Activated naive CD4-positive, alpha-beta T cell (primary cell): ENCODE data around the gene TMBIM4.
A peak's percentile ranks its signal among the peaks of the same experiment; 100 is the strongest.
"Not testable (repeated sequence)": the region's sequence is repeated elsewhere in the genome, so short reads cannot be mapped to it uniquely, and the experiment has no call there.

Experiments used
- DNase-seq, 4 experiments: peaks; one replicate each; lab custom pipeline; 2025; lab: John Stamatoyannopoulos, UW

The TMBIM4 gene, protein sequence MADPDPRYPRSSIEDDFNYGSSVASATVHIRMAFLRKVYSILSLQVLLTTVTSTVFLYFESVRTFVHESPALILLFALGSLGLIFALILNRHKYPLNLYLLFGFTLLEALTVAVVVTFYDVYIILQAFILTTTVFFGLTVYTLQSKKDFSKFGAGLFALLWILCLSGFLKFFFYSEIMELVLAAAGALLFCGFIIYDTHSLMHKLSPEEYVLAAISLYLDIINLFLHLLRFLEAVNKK

DNA sequence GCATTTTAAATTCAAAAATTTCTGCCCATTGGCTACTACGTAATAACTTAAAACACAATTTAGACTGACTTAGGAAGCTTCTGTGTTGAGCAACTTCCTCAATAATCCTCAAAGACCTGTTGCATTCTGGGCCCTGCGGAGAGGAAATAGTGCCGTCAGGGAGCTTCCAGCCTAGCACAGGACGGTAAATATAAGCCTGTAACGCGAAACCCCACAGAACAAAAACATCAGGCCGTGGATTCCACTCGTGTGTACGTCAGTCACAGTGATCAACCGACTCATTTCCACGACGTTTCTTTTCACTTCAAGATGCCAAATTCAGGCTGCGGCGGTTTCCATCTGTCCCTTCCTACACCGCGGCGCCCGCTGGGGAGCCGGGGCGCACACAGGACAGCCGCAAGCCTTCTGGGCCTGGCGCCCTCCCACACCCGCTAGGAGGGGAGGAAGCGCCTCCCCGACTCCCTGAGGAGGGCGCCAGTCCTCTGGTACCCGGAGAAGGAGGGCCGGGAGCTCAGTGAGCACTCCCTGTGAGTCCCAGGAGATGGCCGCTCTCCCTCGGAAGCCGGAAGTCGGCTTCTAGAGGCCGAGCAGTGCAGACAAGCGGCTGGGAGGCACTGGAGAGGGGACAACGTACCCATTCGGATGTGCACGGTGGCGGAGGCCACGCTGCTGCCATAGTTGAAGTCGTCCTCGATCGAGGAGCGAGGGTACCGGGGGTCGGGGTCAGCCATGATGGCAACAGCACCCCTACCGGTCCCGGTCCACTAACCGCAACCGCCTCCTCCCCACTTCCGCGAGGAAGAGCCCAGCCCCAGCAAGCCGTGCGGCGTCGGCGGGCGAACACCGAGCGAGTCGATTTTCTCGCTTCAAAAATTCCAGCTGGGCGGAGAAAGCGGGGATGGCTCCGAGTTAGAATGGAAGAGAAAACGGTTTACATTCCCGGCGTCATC lies at the start of gene TMBIM4:
Gene TMBIM4 (minus strand): TSS at position 776 of the 950 bp plus-strand sequence. CDS start 45 bp downstream, at position 731.
- peak; percentile 55 to 72 (median 68) for DNase-seq

DNA sequence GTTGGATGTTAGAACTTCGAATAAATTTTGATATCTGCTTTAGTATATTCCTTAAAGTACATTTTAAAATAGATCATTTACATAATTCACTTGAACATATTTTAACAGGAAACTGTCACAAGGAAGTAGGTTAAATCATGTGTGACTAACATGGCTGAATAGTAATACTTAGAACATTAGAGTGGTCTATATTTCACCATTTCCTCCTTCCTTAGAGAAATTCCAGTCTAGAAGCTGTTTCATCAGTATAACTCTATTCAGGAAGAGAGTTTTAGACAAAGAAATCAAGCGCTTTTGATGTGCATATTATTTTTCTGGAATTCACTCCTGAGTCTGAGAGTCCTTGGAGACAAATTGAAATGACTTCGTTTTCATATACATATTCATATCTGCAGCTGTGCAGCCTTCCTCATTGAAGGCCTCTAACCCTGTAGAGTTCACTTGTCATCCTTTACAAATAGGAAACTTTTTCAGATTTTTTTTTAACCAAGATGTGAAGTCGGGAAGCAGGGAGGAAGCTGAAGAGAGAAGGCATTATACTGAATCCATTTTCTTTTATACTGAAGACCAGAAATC lies 47.6 kb upstream of the TMBIM4 start:
- no peak for DNase-seq

DNA sequence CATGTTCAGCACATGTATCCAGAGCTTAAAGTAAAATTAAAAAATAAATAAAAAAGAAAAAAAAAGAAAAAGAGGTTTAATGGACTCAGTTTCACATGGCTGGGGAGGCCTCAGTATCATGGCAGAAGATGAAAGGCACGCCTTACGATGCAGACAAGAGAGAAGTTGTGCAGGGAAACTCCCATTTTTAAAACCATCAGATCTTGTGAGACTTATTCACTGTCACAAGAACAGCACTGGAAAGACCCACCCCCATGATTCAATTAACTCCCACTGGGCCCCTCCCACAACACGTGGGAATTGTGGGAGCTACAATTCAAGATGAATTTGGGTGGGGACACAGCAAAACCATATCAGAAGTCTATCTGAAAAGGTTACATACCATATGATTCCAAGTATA lies 43.2 kb upstream of the TMBIM4 start:
- not testable (repeated sequence) for DNase-seq

DNA sequence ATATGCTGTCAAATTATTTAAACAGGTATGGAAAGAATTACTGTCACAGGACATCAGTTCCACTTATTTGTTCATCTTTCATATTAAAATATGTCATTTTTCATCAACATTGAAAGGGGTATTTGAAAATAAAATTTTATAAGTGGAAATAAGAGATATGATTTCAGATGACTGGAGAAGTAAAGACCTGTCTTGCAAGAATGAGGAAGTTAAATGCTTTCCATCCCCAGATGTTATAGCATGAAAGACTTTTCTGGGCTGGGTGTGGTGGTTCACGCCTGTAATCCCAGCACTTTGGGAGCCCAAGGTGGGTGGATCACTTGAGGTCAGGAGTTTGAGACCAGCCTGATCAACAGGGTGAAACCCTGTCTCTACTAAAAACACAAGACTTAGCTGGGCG lies 41.8 kb upstream of the TMBIM4 start:
- not testable (repeated sequence) for DNase-seq

DNA sequence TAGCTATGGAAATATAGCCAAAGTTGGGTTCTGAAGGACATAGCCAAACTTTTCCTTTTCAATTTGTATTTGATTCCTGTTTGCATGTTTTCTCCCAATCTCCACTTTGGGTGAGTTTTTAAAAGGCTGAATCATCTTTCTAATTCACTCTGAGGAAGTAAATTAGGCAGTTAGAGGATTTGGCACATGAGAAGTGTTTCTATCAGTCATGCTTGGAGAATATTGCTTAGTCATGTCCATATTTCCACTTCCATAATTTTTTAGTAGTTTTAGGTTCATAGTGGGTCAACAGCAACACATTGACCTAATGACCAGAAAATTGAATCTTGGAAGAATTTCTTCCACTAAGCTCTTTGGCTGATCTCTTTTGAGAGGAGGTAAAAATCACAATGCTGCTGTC lies 41.0 kb upstream of the TMBIM4 start:
- no peak for DNase-seq

- no peak for DNase-seq
Measured at GRCh38 chr12:66206141-66206540, 36.3 kb upstream of the TMBIM4 start.

GRCh38 chr12:66203820-66204219 lies 34.0 kb upstream of the TMBIM4 start:
- no peak for DNase-seq

DNA sequence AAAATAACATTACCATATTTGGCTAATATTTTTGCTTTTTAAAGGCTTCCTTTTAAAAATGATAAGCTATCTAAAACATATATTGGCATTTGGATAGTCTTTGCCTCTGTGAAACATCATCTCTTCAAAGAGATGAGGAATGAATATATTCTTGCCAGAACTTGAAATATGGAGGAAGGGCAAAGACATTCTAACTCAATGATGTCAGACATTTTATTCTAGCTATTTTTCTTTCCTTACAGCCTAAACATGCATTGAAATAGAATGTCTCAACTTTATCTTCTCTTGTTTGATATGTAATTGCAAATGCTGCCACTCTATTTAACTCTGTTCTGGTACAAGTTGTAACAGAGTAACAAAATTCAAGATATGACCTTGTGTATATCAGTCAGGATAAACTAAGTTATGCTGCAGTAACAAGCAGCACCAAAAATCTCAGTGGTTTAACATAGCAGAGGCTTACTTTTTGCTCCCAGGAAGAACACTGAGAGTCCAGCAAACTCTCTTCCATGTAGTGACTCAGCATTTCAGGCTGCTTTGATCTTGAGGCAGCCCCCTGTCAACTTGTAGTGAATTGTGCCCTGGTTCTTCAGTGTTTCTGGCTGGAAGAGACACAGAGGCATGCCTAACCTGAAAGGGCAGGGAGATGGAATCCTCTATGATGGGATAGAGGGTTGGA lies 30.2 kb upstream of the TMBIM4 start:
- no peak for DNase-seq

DNA sequence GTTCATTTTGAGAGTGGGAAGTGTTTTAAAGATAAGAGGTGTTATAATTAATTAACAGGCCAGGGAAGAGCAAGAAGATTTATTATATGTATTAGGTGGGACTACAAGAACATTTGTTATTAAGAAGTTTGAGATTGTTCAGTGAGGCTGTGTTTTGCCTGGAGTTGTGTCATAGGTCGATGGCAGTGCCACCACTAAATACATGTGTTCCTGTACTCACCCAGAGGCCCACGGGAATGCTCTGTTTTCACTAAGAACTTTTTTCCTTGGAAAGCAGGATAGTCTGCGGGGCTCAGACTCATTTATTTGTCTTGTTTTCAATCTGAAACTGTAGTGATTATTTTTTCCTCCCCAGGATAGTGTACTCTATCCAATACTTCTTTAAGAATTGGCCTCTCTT lies 29.3 kb upstream of the TMBIM4 start:
- DNase-seq: no peak

DNA sequence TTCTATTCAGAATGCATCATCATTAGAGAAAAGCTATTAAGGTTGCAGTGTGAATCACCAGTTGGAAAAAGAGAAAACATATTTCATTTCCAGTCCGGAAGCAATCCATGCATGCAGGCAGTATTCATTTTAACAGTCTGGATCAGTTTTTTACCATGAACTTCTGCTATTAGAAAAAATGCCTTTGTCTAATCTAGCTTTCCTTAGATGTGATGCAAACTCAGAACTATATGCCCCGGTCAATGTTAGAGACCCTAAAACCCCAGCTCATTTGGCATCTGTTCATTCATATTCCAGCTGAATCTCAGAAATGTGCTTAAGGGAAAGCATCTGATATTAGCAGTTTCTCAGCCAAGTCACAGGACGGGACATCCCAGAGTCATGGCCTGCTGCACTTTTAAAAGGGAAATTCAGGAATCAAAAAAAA lies 27.7 kb upstream of the TMBIM4 start:
- no peak for DNase-seq

- no peak for DNase-seq
Measured at GRCh38 chr12:66196806-66197205, 27.0 kb upstream of the TMBIM4 start.

DNA sequence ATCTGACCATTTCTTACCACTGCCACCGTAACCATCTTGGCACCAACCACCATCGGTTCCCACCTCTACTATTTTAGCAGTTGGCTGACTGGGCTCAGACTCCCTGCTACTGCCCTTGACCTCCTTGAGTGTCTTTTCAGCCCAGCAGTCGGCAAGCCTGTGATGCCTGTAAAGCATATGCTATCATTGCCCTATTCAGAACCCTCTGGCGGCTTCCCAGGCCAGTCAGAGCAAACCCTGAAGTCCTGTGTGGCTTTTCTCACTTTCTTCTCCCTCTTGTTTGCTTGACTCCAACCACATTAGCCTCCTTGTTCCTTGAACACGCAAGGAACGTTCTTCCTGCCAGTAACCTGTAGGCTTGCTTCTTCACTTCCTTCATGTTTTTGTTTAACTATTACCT lies 25.4 kb upstream of the TMBIM4 start:
- DNase-seq: no peak

DNA sequence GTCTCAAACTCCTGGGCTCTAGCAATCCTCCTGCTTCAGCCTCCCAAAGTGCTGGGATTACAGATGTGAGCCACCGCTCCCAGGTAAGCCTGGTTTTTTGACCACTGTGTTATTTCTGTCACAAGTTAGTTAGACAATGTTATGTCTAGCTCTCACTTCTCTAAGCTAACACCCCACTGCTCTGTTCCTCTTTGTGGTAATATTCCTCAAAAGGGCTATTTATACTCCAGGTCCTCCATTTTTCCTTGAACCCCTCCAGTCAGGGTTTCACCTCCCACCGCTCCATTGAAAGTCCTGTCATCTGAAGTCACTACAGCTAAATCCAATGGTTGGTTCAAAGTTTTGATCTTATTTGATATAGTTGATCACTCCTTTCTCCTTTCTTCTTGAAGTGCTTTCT lies 24.3 kb upstream of the TMBIM4 start:
- DNase-seq: no peak

GRCh38 chr12:66191547-66192126 lies 21.8 kb upstream of the TMBIM4 start:
- no peak for DNase-seq

- DNase-seq: no peak
Measured at GRCh38 chr12:66190519-66191370, 20.9 kb upstream of the TMBIM4 start.

DNA sequence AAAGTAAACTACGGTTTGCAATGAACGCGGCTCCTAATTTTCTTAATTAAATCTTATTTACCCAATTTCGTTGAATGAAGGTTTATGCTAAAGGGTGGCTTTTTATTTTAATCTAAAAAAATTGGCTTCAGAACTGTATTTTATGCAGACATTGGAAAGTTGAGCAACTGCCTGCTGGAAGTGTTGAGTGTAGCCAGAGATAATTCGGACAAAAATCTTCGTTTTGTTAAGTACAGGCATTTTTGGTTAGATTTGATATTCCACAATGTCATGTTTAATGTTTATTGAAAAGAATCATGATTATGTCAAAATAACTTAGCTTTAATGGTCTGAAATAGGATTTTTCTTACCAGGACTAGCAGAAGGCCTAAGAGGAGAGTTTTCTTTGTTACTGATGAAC lies 20.1 kb upstream of the TMBIM4 start:
- DNase-seq: no peak

DNA sequence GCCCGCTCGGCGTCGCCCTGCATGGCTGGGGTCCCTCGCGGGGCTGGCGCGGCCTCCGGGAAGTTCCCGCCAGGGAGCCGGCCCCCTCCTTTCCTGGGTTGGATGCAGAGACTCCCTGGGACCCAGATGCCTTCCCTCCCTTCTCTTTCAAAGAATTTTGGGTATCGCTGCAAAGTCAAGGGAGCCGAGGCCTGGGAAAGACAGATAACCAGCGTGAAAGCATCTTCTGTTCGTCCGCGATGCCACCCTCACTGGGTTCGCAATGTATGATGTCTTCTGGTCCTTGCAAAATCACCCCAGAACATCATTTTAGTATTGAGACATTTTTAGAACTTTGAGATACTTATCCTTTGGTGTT lies 19.7 kb upstream of the TMBIM4 start:
- DNase-seq: no peak

GRCh38 chr12:66188584-66189485 lies 19.0 kb upstream of the TMBIM4 start, which contains the start of gene IRAK3:
IRAK3 (plus strand) TSS chr12:66189214; CDS start chr12:66189300, 86 bp downstream.
- peak in 2 of 4 experiments; percentile 9 to 11 for DNase-seq

- no peak for DNase-seq
Measured at GRCh38 chr12:66187821-66188220, 18.0 kb upstream of the TMBIM4 start.

GRCh38 chr12:66187036-66187435 lies 17.2 kb upstream of the TMBIM4 start:
- DNase-seq: no peak
